CD14-positive monocyte (primary cell): ENCODE results near the gene RELL2. TPM values are rescaled to one million over a fixed set of nuclear protein-coding genes. Genes with fewer than 3 reads are reported as not detected.

ENCODE experiments used
- DNase-seq, 3 donors: peaks; one replicate each; pipeline ENCODE4 v3.0.0-alpha.2; 2011 to 2022
- H2AFZ ChIP-seq: 2 replicates; pipeline ENCODE4 v1.6.0; 2012; ENCODE audit warnings: mild to moderate bottlenecking, low read depth, low read length, inconsistent platforms; ENCODE audit not compliant: insufficient read depth, poor library complexity, severe bottlenecking
- H3K27ac ChIP-seq, 2 donors: 1 replicate in 1 of 2; 2 replicates in 1 of 2; pipeline ENCODE4 v1.5.1; 2012 to 2013; ENCODE audit warnings: low read length in 2 of 2, control low read depth in 1 of 2, inconsistent platforms in 1 of 2, low read depth in 1 of 2, mild to moderate bottlenecking in 1 of 2
- H3K27me3 ChIP-seq, 2 donors: one replicate each; pipeline versions ENCODE4 v1.6.0 to v1.6.1; 2011 to 2013; ENCODE audit warnings: low read length in 2 of 2; ENCODE audit not compliant: control insufficient read depth in 2 of 2, insufficient read depth in 2 of 2
- H3K36me3 ChIP-seq, 2 donors: replicated peaks in 1 of 2; 1 replicate in 1 of 2; 2 replicates in 1 of 2; pipeline versions ENCODE4 v1.5.1 to v1.6.1; 2012 to 2013; ENCODE audit warnings: low read length in 2 of 2, control low read depth in 1 of 2, inconsistent platforms in 1 of 2, mild to moderate bottlenecking in 1 of 2; ENCODE audit not compliant: insufficient read depth in 2 of 2, control insufficient read depth in 1 of 2
- H3K4me1 ChIP-seq, 2 donors: 1 replicate in 1 of 2; 2 replicates in 1 of 2; pipeline versions ENCODE4 v1.5.1 to v1.6.1; 2012 to 2013; ENCODE audit warnings: low read length in 2 of 2, control low read depth in 1 of 2, inconsistent platforms in 1 of 2, mild to moderate bottlenecking in 1 of 2, moderate library complexity in 1 of 2; ENCODE audit not compliant: insufficient read depth in 2 of 2, control insufficient read depth in 1 of 2
- H3K4me2 ChIP-seq: replicated peaks from 2 replicates; pipeline ENCODE3; 2012; ENCODE audit warnings: low read length, moderate library complexity, mild to moderate bottlenecking; ENCODE audit not compliant: poor library complexity, severe bottlenecking; ENCODE audit errors: extremely low read depth
- H3K4me3 ChIP-seq, 3 experiments: fragments of 200-600 bp in 1 of 3; sonication (generic) in 1 of 3; replicated peaks in 1 of 3; 1 replicate in 2 of 3; 2 replicates in 1 of 3; pipeline ENCODE4 v1.5.1; 2011 to 2013; ENCODE audit warnings: low read length in 3 of 3, mild to moderate bottlenecking in 3 of 3, control low read depth in 2 of 3, low read depth in 2 of 3, inconsistent platforms in 1 of 3, moderate library complexity in 1 of 3
- H3K79me2 ChIP-seq: 2 replicates; pipeline ENCODE4 v1.6.0; 2012; ENCODE audit warnings: mild to moderate bottlenecking, control low read depth, inconsistent platforms, low read length, moderate library complexity; ENCODE audit not compliant: insufficient read depth
- H3K9ac ChIP-seq: 2 replicates; pipeline ENCODE4 v1.6.0; 2017; ENCODE audit warnings: low read length, mild to moderate bottlenecking; ENCODE audit not compliant: insufficient read depth, poor library complexity, severe bottlenecking
- H3K9me3 ChIP-seq, 2 donors: replicated peaks in 1 of 2; 1 replicate in 1 of 2; 2 replicates in 1 of 2; pipeline versions ENCODE4 v1.5.1 to v1.6.1; 2012 to 2013; ENCODE audit warnings: low read length in 2 of 2, control low read depth in 1 of 2; ENCODE audit not compliant: control insufficient read depth in 1 of 2, insufficient read depth in 1 of 2
- H4K20me1 ChIP-seq: 2 replicates; pipeline ENCODE4 v1.6.0; 2012; ENCODE audit warnings: mild to moderate bottlenecking, low read length, control low read depth, moderate library complexity; ENCODE audit not compliant: insufficient read depth
- H3K27ac Mint-ChIP-seq, 7 donors: one replicate each; pipeline ENCODE4 v1.8.0; 2020; ENCODE audit warnings: mild to moderate bottlenecking in 7 of 7, mixed read lengths in 7 of 7, moderate library complexity in 6 of 7, inconsistent platforms in 2 of 7
- H3K27me3 Mint-ChIP-seq, 3 donors: one replicate each; pipeline ENCODE4 v1.8.0; 2021 to 2022; ENCODE audit warnings: low read depth in 3 of 3, mild to moderate bottlenecking in 3 of 3, mixed read lengths in 3 of 3, moderate library complexity in 3 of 3, inconsistent platforms in 1 of 3
- H3K36me3 Mint-ChIP-seq, 2 donors: one replicate each; pipeline ENCODE4 v1.8.0; 2020; ENCODE audit warnings: mixed read lengths in 2 of 2, inconsistent platforms in 1 of 2, mild to moderate bottlenecking in 1 of 2
- H3K4me1 Mint-ChIP-seq: one replicate; pipeline ENCODE4 v1.8.0; 2020; ENCODE audit warnings: mild to moderate bottlenecking, mixed read lengths
- H3K4me3 Mint-ChIP-seq, 2 donors: one replicate each; pipeline ENCODE4 v1.8.0; 2020; ENCODE audit warnings: mild to moderate bottlenecking in 2 of 2, mixed read lengths in 2 of 2, moderate library complexity in 1 of 2
- H3K9me3 Mint-ChIP-seq, 7 donors: one replicate each; pipeline ENCODE4 v1.8.0; 2020 to 2022; ENCODE audit warnings: mixed read lengths in 7 of 7, mild to moderate bottlenecking in 6 of 7, moderate library complexity in 6 of 7, inconsistent platforms in 2 of 7
- CTCF ChIP-seq: fragments of 200-600 bp; IDR thresholded peaks from one replicate; pipeline ENCODE4 v1.8.0; 2022; ENCODE audit warnings: antibody characterized with exemption, mild to moderate bottlenecking
- WGBS: methylation state at CpG from one replicate; pipeline ENCODE4 v1.1.5; 2013; ENCODE audit warnings: missing lambda C conversion rate; ENCODE audit not compliant: insufficient coverage; 5-methylcytosine and 5-hydroxymethylcytosine counted together
- intact Hi-C, 2 donors: fragments of 100-400 bp; cut with micrococcal nuclease; formaldehyde crosslinking; loops; one replicate each; pipeline versions ENCODE4 v1.15.0 to v1.15.1; 2023
- polyA minus RNA-seq: library from RNA; depleted of rRNA, polyadenylated mRNA; stranded (reverse); fragments of >200 nt; gene quantifications from 2 replicates; pipeline ENCODE4 v1.2.3, GENCODE V29; 2012
- polyA plus RNA-seq, 3 donors: library from polyadenylated mRNA; depleted of rRNA in 1 of 3; unstranded in 2 of 3; stranded (reverse) in 1 of 3; fragments of 300-500 nt in 2 of 3; fragments of >200 nt in 1 of 3; fragmentation: Illumina TruSeq in 2 of 3; gene quantifications; 1 replicate in 2 of 3; 2 replicates in 1 of 3; pipeline ENCODE4 v1.2.3, GENCODE V29; 2012 to 2021
- total RNA-seq, 12 experiments: library from RNA in 1 of 12; stranded (reverse) in 1 of 12; fragments of 120-200 nt in 1 of 12; gene quantifications; one replicate each; pipeline ENCODE4 v1.2.4 and lab custom pipeline; 2013 to 2026; ENCODE audit warnings: mixed read lengths in 6 of 12, inconsistent platforms in 1 of 12

The RELL2 gene
- total RNA-seq (2013), result 7.0 TPM
- polyA plus RNA-seq, result 10 to 100 TPM in 1 of 3 donors, 1 to 10 TPM in 2; 1.0 to 17.3 (median 1.3) TPM
- polyA minus RNA-seq, result 4.0 and 4.6 TPM in 2 replicates
- 0.93 to 7.8 (median 6.1) reads per million in 11 experiments for total RNA-seq (lab: John Stamatoyannopoulos, UW)

DNA sequence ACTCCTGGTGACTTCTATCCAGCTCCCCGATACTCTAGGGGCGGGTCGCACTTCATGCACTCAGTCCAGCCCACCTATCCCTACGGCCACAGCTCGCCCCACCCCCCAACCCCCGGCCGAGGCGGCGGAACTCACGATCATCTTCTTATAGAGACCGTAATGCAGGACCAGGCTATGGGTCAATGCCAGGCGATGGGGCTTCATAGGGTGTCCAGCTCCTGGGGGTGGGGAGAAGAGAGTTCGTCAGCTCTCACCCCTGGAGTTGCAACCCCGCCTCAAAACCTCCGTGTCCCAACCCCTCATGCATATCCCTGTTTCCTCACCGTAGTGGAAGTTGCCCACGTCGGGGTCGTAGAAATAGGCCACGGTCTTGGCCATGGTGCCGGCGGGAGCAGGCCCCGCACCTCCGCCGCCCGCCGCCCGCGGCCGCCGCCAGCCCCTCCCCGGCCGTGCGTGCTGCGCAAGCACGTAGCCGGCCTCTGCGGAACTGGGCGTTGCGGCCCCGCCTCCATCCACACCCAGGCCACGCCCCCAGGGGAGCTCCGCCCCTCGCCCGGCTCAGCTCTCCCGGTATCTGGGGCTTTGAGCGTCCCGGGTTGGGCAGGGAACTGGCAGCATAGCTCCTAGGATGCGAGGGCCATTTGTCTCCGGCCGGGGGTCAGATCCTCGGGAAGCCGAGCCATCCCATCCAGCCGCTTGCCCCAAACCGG is at the start of gene RELL2, which contains the start of gene HDAC3:
RELL2 (plus strand) TSS at position 585 of the 710 bp plus-strand sequence. CDS start 1,229 bp downstream, outside the sequence.
HDAC3 (minus strand) TSS at position 437 of the 710 bp plus-strand sequence; CDS start at position 378, 59 bp downstream.
- peaks cover 0 to 4% (median 0%) of the 10 kb centered on the region in 3 donors for H3K27me3 Mint-ChIP-seq
- under 1% methylated on average over 45 of the region's 55 CpGs for WGBS
- peaks cover 52% of the 10 kb centered on the region for H3K79me2 ChIP-seq
- peaks cover 39% of the 10 kb centered on the region for H4K20me1 ChIP-seq
- H3K4me1 Mint-ChIP-seq, result peaks cover 38% of the 10 kb centered on the region
- peak within 1 kb of the TSS; percentile 84 to 92 (median 87) for H3K27ac Mint-ChIP-seq
- peak within 1 kb of the TSS; percentile 94 for H2AFZ ChIP-seq
- H3K4me2 ChIP-seq, result peak within 1 kb of the TSS; percentile 94
- peaks cover 41 to 51% of the 10 kb centered on the region in 2 donors for H3K4me1 ChIP-seq
- H3K4me3 ChIP-seq, result peak within 1 kb of the TSS; percentile 59 to 93 (median 86)
- peak within 1 kb of the TSS; percentile 78 for H3K9ac ChIP-seq
- intact Hi-C loops, result loop anchor here (5.0 kb wide), 2 partner anchors 44 to 114 kb away; no protein-coding TSS in a partner anchor
- TF ChIP-seq CTCF, result no peak
- H3K4me3 Mint-ChIP-seq, result peak within 1 kb of the TSS; percentile 87 to 93
- H3K36me3 ChIP-seq, result peaks cover 14 to 25% of the 10 kb centered on the region in 2 donors
- peaks cover 0 to 2% (median 0%) of the 10 kb centered on the region in 7 donors for H3K9me3 Mint-ChIP-seq
- peak within 1 kb of the TSS; percentile 15 to 88 for H3K27ac ChIP-seq
- DNase-seq, result peak; percentile 85
- no peaks in the 10 kb centered on the region for H3K9me3 ChIP-seq
- peaks cover 23 to 33% of the 10 kb centered on the region in 2 donors for H3K36me3 Mint-ChIP-seq
- no peaks in the 10 kb centered on the region for H3K27me3 ChIP-seq

DNA sequence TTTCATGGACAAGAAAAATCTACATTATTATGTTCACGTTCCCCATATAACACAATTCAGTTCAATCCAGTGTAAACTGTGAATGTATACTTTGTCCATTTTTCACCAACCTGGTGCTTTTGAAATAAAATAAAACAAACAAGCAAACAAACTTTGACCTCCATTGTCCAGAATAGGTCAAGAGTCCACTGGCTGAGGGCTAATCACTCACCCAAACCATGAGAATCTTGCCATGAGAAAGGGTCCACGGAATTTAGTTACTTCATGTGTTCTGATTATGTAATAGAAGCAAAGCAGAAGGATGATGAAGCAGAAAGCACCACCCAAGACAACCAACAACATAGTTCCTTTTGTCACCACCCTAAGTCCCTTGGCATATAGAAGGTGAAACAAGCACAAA is 46.7 kb upstream of the RELL2 start:
- no peaks in the 10 kb centered on the region for H3K9me3 ChIP-seq
- intact Hi-C loops, result loop anchor here in 1 of 2 donors (5.0 kb wide), 1 partner anchor 47 kb away; the partner anchor contains the start of genes HDAC3 and RELL2
- peaks cover 21 to 62% of the 10 kb centered on the region in 2 donors for H3K36me3 ChIP-seq
- peaks cover 100% of the 10 kb centered on the region for H3K79me2 ChIP-seq
- H3K36me3 Mint-ChIP-seq, result peaks cover 44 to 64% of the 10 kb centered on the region in 2 donors
- peak overlapping the region in 1 of 3 experiments; percentile 27 for H3K4me3 ChIP-seq
- peak overlapping the region; percentile 53 for H3K4me2 ChIP-seq
- no CpG with 5 or more reads among the region's 2 CpGs for WGBS
- no peak overlapping the region for H2AFZ ChIP-seq
- H3K4me3 Mint-ChIP-seq, result peak overlapping the region in 1 of 2 donors; percentile 31
- H3K27ac ChIP-seq, result peak overlapping the region; percentile 72 to 80
- no peak overlapping the region for H3K9ac ChIP-seq
- H3K27ac Mint-ChIP-seq, result peak overlapping the region; percentile 88 to 97 (median 93)
- H3K27me3 ChIP-seq, result no peaks in the 10 kb centered on the region
- H4K20me1 ChIP-seq, result peaks cover 50% of the 10 kb centered on the region
- no peaks in the 10 kb centered on the region for H3K9me3 Mint-ChIP-seq
- DNase-seq, result peak; percentile 60 to 79 (median 77)
- H3K4me1 Mint-ChIP-seq, result peaks cover 52% of the 10 kb centered on the region
- peaks cover 40 to 57% of the 10 kb centered on the region in 2 donors for H3K4me1 ChIP-seq
- H3K27me3 Mint-ChIP-seq, result no peaks in the 10 kb centered on the region
- no peak for TF ChIP-seq CTCF
